ENCODE measurements around the gene MED4. TPM values are rescaled to one million over a fixed set of nuclear protein-coding genes. Genes with fewer than 3 reads are reported as not detected.

Gene MED4
- total RNA-seq, 1 experiment from 2014 or later = 26.5 TPM

DNA sequence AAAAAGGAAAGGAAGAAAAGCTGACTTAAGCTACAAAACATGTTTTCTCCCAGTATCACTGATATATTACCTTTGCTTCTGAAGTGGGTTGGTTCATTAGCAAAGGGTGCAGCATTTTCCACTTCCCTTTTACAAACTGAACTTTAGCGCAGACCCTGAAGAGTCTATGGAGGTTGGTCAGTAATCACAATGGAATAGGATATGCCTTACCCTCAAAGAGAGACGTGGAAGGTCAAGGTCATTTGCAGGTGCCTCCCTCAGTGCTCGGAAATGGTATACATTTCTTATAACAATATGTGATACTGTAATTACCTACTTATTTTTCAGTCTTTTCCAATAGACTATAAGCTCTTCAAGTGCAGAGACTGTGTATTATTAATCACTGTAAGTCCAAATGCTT lies 21.9 kb upstream of the MED4 start:
- in situ Hi-C loops (cut with HindIII; ENCODE audit: low pct_unique_long_range_greater_than_20kb, low sequenced_read_pairs) = no loop called here
- CTCF ChIA-PET = no interaction called here

DNA sequence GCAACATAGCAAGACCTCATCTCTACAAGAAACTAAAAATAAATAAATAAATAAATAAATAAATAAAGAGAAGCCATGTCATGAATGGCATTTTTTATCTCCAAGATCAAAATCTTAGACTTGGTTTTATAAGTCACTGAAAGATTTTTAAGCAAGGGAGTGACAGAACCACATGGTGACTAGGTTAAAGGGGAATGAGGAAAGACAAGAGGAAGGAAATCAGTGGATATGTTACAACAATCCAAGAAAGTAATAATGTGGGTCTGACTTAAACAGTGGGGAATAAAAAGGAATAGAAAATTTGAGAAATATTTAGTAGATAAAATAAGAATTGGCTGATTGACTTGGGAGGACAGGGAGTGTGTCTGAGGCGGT lies 18.8 kb upstream of the MED4 start:
- Histone ChIP-seq H3K27me3 (ENCODE audit: control insufficient read depth, insufficient read depth, low read length) (no peaks in the 10 kb centered on the region), H3K4me1 (ENCODE audit: control insufficient read depth, insufficient read depth, low read length) (no peaks in the 10 kb centered on the region), H3K27ac (ENCODE audit: low read length) (no peak overlapping the region), H3K9me3 (ENCODE audit: control insufficient read depth, insufficient read depth, low read depth, low read length) (no peaks in the 10 kb centered on the region), H3K36me3 (ENCODE audit: control insufficient read depth, insufficient read depth, low read length) (no peaks in the 10 kb centered on the region), H3K4me3 (ENCODE audit: low read depth in 2 of 2, low read length in 2 of 2) (no peak overlapping the region)
- intact Hi-C loops (cut with micrococcal nuclease; ENCODE audit: unreplicated experiment) = no loop called here
- in situ Hi-C loops (cut with HindIII; ENCODE audit: low pct_unique_long_range_greater_than_20kb, low sequenced_read_pairs) = no loop called here
- no peak for TF ChIP-seq SIN3A (IDR thresholded peaks at IDR 0.05; ENCODE audit: borderline replicate concordance, insufficient read depth, low read depth, low read length)
- TF ChIP-seq, protein P1, sequence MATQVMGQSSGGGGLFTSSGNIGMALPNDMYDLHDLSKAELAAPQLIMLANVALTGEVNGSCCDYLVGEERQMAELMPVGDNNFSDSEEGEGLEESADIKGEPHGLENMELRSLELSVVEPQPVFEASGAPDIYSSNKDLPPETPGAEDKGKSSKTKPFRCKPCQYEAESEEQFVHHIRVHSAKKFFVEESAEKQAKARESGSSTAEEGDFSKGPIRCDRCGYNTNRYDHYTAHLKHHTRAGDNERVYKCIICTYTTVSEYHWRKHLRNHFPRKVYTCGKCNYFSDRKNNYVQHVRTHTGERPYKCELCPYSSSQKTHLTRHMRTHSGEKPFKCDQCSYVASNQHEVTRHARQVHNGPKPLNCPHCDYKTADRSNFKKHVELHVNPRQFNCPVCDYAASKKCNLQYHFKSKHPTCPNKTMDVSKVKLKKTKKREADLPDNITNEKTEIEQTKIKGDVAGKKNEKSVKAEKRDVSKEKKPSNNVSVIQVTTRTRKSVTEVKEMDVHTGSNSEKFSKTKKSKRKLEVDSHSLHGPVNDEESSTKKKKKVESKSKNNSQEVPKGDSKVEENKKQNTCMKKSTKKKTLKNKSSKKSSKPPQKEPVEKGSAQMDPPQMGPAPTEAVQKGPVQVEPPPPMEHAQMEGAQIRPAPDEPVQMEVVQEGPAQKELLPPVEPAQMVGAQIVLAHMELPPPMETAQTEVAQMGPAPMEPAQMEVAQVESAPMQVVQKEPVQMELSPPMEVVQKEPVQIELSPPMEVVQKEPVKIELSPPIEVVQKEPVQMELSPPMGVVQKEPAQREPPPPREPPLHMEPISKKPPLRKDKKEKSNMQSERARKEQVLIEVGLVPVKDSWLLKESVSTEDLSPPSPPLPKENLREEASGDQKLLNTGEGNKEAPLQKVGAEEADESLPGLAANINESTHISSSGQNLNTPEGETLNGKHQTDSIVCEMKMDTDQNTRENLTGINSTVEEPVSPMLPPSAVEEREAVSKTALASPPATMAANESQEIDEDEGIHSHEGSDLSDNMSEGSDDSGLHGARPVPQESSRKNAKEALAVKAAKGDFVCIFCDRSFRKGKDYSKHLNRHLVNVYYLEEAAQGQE (IDR thresholded peaks at IDR 0.05; ENCODE audit: insufficient read depth in 1 of 2, low read depth in 2 of 2, low read length in 1 of 2) = no peak
- TF ChIP-seq, protein P2, sequence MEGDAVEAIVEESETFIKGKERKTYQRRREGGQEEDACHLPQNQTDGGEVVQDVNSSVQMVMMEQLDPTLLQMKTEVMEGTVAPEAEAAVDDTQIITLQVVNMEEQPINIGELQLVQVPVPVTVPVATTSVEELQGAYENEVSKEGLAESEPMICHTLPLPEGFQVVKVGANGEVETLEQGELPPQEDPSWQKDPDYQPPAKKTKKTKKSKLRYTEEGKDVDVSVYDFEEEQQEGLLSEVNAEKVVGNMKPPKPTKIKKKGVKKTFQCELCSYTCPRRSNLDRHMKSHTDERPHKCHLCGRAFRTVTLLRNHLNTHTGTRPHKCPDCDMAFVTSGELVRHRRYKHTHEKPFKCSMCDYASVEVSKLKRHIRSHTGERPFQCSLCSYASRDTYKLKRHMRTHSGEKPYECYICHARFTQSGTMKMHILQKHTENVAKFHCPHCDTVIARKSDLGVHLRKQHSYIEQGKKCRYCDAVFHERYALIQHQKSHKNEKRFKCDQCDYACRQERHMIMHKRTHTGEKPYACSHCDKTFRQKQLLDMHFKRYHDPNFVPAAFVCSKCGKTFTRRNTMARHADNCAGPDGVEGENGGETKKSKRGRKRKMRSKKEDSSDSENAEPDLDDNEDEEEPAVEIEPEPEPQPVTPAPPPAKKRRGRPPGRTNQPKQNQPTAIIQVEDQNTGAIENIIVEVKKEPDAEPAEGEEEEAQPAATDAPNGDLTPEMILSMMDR (IDR thresholded peaks at IDR 0.05) = no peak
- TF ChIP-seq TCF7L2 (IDR thresholded peaks at IDR 0.05; ENCODE audit: low read depth, low read length) = no peak
- TF ChIP-seq POLR2AphosphoS5 (IDR thresholded peaks at IDR 0.05; ENCODE audit: low read depth, low read length) = no peak
- CTCF ChIA-PET = no interaction called here
- ATAC-seq (no peak), DNase-seq (ENCODE audit: low read depth, low spot score) (no peak)
- POLR2A ChIA-PET = no interaction called here
- no TSS peak for BruUV-seq (replicated peaks)

More for the DNA sequence above, 21.9 kb upstream of the MED4 start:
- Histone ChIP-seq H3K4me3 (ENCODE audit: low read depth in 2 of 2, low read length in 2 of 2) (no peak overlapping the region), H3K4me1 (ENCODE audit: control insufficient read depth, insufficient read depth, low read length) (no peaks in the 10 kb centered on the region), H3K27ac (ENCODE audit: low read length) (no peak overlapping the region), H3K9me3 (ENCODE audit: control insufficient read depth, insufficient read depth, low read depth, low read length) (no peaks in the 10 kb centered on the region), H3K27me3 (ENCODE audit: control insufficient read depth, insufficient read depth, low read length) (no peaks in the 10 kb centered on the region), H3K36me3 (ENCODE audit: control insufficient read depth, insufficient read depth, low read length) (no peaks in the 10 kb centered on the region)
- intact Hi-C loops (cut with micrococcal nuclease; ENCODE audit: unreplicated experiment) = no loop called here
- ATAC-seq (no peak), DNase-seq (ENCODE audit: low read depth, low spot score) (no peak)
- TF ChIP-seq POLR2AphosphoS5 (IDR thresholded peaks at IDR 0.05; ENCODE audit: low read depth, low read length) (no peak), TCF7L2 (IDR thresholded peaks at IDR 0.05; ENCODE audit: low read depth, low read length) (no peak)
- TF ChIP-seq, protein P1 (IDR thresholded peaks at IDR 0.05; ENCODE audit: insufficient read depth in 1 of 2, low read depth in 2 of 2, low read length in 1 of 2) = no peak
- BruUV-seq (replicated peaks) = no TSS peak
- POLR2A ChIA-PET = no interaction called here

Measured in Panc1 (cell line).